NCI-H82 (cell line): ENCODE results near the gene TUSC2.

Experiments used
- DNase-seq: peaks from one replicate; lab custom pipeline; 2025; lab: John Stamatoyannopoulos, UW

The TUSC2 gene

GRCh38 chr3:50327943-50328691 lies at the start of gene TUSC2:
TSS of gene TUSC2 (minus strand) at chr3:50328223. CDS start at chr3:50328099, 124 bp downstream.
- peak; percentile 98 for DNase-seq

GRCh38 chr3:50375258-50375931 lies 47.4 kb upstream of the TUSC2 start:
- DNase-seq, result peak; percentile 54

- no peak for DNase-seq
These were observed 46.6 kb upstream of the TUSC2 start for GRCh38 chr3:50374363-50375257.

- peak; percentile 16 for DNase-seq
These were observed 45.4 kb upstream of the TUSC2 start for GRCh38 chr3:50373146-50374051.

GRCh38 chr3:50372349-50372748 lies 44.3 kb upstream of the TUSC2 start:
- peak; percentile 78 for DNase-seq

GRCh38 chr3:50371133-50371685 lies 43.2 kb upstream of the TUSC2 start:
- no peak for DNase-seq

GRCh38 chr3:50370594-50370993 lies 42.6 kb upstream of the TUSC2 start:
- DNase-seq, result peak; percentile 63

- DNase-seq, result no peak
These were observed 41.1 kb upstream of the TUSC2 start for GRCh38 chr3:50369012-50369670.

GRCh38 chr3:50365842-50366220 lies 37.8 kb upstream of the TUSC2 start:
- DNase-seq, result no peak

GRCh38 chr3:50365080-50365841 lies 37.2 kb upstream of the TUSC2 start:
- peak; percentile 87 for DNase-seq

- peak; percentile 51 for DNase-seq
These were observed 36.6 kb upstream of the TUSC2 start for GRCh38 chr3:50364573-50365079.

GRCh38 chr3:50359760-50360110 lies 31.7 kb upstream of the TUSC2 start:
- DNase-seq, result no peak

- peak; percentile 98 for DNase-seq
These were observed 31.1 kb upstream of the TUSC2 start, which contains the start of gene TMEM115 for GRCh38 chr3:50358911-50359759. TSS of gene TMEM115 (minus strand) at chr3:50359521. CDS start at chr3:50359063, 458 bp downstream.

- DNase-seq, result no peak
These were observed 30.4 kb upstream of the TUSC2 start for GRCh38 chr3:50358355-50358910.

GRCh38 chr3:50357481-50357880 lies 29.5 kb upstream of the TUSC2 start:
- no peak for DNase-seq

GRCh38 chr3:50356553-50356952 lies 28.5 kb upstream of the TUSC2 start:
- DNase-seq, result no peak

- DNase-seq, result no peak
These were observed 28.0 kb upstream of the TUSC2 start for GRCh38 chr3:50355829-50356552.

- no peak for DNase-seq
These were observed 26.8 kb upstream of the TUSC2 start for GRCh38 chr3:50354850-50355249.
